Activated CD4-positive, alpha-beta T cell treated with anti-CD3 and anti-CD28 coated beads for 36 hours (primary cell): ENCODE data around the gene EFCAB13. TPM values are rescaled to one million over a fixed set of nuclear protein-coding genes. Genes with fewer than 3 reads are reported as not detected.
A peak's percentile ranks its signal among the peaks of the same experiment; 100 is the strongest.

Experiments
- ATAC-seq: fragments of 200-7000 bp; cut with Tn5 transposase; one replicate; pipeline ENCODE4 v1.10.0; 2021; ENCODE audit warnings: mild to moderate bottlenecking, moderate library complexity
- CTCF ChIA-PET: fragments of 350-600 bp; sonication (Branson Sonifier 250); formaldehyde crosslinking; loops from one replicate; lab custom pipeline; 2021; ENCODE audit warnings: antibody characterized with exemption; lab: Charles Lee
- POLR2A ChIA-PET: fragments of 350-600 bp; sonication (Branson Sonifier 250); formaldehyde crosslinking; loops from one replicate; lab custom pipeline; 2021; ENCODE audit warnings: antibody characterized with exemption, inconsistent platforms; lab: Charles Lee
- DNase-seq: peaks from one replicate; pipeline ENCODE4 v3.0.0-alpha.2; 2020
- H3K27ac Mint-ChIP-seq: one replicate; pipeline ENCODE4 v1.8.0; 2021; ENCODE audit warnings: mixed read lengths
- H3K27me3 Mint-ChIP-seq: one replicate; pipeline ENCODE4 v1.8.0; 2021; ENCODE audit warnings: mixed read lengths
- H3K36me3 Mint-ChIP-seq: one replicate; pipeline ENCODE4 v1.8.0; 2021; ENCODE audit warnings: low read depth, mixed read lengths
- H3K4me1 Mint-ChIP-seq: one replicate; pipeline ENCODE4 v1.8.0; 2021; ENCODE audit warnings: mixed read lengths
- H3K4me3 Mint-ChIP-seq: one replicate; pipeline ENCODE4 v1.8.0; 2021; ENCODE audit warnings: mild to moderate bottlenecking, moderate library complexity, mixed read lengths
- H3K9me3 Mint-ChIP-seq: one replicate; pipeline ENCODE4 v1.8.0; 2021; ENCODE audit warnings: low read depth, mixed read lengths
- intact Hi-C, 2 experiments: fragments of 100-400 bp; cut with DNase I in 1 of 2; cut with micrococcal nuclease in 1 of 2; formaldehyde crosslinking; loops; one replicate each; pipeline versions ENCODE4 v1.14.2 to v1.15.1; 2022 to 2024; cut with DNase I, micrococcal nuclease
- total RNA-seq, 2 experiments: library from RNA; stranded (reverse); gene quantifications; one replicate each; pipeline ENCODE4 v1.2.3, GENCODE V29; 2021

The EFCAB13 gene, protein sequence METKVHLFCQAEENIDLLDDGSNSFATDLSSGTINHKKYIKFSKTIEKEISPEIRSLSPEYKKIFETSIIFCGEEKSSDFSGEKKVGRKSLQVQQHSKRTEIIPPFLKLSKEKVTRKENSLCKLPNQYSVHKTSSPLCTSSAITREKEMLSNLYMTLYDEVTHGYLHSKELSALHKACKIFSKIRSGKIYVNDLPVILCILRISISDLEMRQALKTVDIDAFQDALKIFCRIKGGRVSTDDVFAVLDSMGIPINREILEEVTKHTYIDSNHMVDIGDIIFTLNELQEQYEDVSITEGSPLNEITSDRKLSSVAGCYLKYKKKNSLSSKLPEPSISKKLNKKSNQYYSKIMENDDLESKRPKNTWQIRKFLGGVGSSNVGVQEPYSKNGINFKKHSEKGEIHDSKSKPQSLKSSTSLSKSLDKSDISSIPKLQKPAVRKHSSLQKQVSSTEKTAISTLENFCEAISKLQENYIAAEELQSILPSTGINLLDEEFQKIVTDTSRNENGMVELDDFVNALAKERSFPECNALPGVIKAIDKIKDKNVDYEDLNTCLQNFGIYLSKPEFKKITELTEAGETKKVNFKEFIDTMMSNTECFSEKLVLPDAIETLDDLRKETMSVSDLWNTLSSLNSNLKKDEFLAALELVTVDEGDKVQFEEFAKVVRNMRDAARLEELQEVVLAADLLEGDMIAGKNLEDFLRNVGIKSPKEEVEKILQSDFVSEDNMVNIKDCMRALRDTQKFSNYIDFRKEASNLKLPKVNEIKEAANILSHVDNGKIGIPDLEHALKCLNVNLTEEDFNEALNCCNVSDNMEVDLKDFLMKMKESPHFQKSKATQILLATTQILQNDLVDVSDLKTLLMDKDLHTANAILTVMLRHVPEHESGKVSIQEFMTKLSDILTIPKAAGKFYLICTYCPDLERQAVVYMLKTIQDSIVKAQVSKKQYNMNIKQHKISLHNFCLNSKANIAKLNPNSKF
- total RNA-seq: 1 to 10 TPM; 4.6 to 5.9 TPM

DNA sequence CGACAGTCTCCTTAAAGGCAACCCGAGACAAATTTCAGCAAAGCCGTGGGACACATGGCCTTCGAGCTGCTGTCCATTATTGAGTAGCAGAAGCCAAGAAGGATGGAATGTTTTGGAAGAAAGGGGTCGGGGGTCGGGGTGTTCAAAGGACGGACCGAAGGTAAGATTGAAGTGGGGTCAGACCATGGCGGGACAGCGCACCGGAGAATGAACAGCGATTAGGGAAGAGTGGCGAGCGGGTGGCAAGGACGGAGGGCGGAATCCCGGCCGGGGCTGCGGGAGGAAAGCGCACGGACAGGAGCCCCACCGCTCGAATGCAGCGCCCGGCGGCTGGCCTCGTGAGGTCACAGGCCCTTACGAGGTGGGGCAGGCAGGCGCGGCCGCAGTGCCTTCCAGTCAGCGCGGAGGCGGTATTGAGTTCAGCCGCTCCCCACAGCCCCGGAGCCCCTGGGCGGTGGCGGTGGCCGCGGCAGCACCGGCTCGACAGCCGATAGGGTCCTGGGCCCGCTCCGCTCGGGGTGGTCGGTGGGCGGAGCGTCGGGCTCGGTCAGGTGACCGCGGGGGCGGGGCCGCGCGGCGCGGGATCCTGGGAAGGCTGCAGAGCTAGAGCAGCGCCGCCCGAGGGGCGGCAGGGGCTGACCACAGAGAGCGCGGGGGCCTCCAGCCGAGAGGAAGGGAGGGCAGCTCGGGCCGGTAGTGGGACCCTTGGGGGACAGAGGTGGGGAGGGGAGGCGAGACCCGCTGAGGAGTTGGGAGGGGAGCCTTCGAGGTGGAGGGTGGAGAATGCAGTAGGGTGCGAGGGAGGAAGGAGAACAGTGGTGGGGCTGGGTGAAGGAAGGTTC lies at the start of gene EFCAB13:
Gene EFCAB13, plus strand, starts transcription at position 574 of the 842 bp plus-strand sequence. CDS start 4,399 bp downstream, outside the sequence.
- CTCF ChIA-PET: interaction anchor here (0.5 to 1.2 kb wide), 7 partner anchors 9 to 496 kb away, joined by 3 to 5 read pairs (median 3); no protein-coding TSS in a partner anchor
- H3K27me3 Mint-ChIP-seq: peaks cover 10% of the 10 kb centered on the region
- POLR2A ChIA-PET: interaction anchor here (0.6 kb wide), 2 partner anchors 119 to 249 kb away, joined by 3 to 9 read pairs; no protein-coding TSS in a partner anchor
- ATAC-seq (peak; percentile 84), DNase-seq (peak; percentile 86)
- H3K4me1 Mint-ChIP-seq: peaks cover 18% of the 10 kb centered on the region
- H3K27ac Mint-ChIP-seq: peak within 1 kb of the TSS; percentile 91
- peaks cover 4% of the 10 kb centered on the region for H3K9me3 Mint-ChIP-seq
- intact Hi-C loops: loop anchor here in 1 of 2 experiments (1.0 to 5.0 kb wide), 4 partner anchors 134 to 326 kb away; partner anchors contain the start of genes CDC27 and KPNB1
- no peaks in the 10 kb centered on the region for H3K36me3 Mint-ChIP-seq
- peak within 1 kb of the TSS; percentile 85 for H3K4me3 Mint-ChIP-seq

DNA sequence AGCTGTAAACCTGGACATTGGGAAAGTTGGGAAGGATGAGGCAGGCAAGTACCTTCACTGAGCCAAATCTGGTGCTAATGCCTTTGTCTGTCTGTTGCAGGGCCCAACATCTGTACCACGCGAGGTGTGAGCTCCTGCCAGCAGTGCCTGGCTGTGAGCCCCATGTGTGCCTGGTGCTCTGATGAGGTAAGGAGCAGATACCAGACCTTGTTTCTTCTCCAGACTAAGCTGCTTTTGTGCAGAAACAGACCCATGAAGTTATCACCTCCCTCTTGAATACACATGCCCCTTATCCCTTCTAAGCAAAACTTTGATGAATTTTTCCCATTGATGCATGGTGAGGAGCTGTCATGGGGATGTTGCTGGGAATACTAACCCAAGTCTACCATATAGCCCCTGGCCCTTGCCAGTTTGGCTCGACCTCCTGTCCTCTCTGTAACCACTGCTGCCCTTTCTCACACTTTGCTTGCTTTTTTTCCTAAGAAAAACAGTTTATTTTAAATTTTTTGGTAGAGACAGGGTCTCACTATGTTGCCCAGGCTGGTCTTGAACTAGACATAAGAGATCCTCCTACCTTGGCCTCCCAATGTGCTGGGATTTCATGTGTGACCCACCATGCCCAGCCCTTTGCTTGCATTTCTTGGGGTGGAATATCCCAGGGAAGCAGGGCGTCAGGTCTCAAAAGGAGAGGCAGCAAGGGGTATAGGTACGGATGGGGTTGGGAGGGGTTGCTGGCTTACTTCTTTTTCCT lies 49.3 kb upstream of the EFCAB13 start:
- Mint-ChIP-seq H3K4me3 (no peak overlapping the region), H3K4me1 (no peaks in the 10 kb centered on the region), H3K9me3 (no peaks in the 10 kb centered on the region), H3K36me3 (peaks cover under 1% of the 10 kb centered on the region), H3K27ac (no peak overlapping the region), H3K27me3 (peaks cover 2% of the 10 kb centered on the region)
- ATAC-seq: no peak
- POLR2A ChIA-PET: no interaction called here
- no peak for DNase-seq
- intact Hi-C loops: no loop called here
- CTCF ChIA-PET: interaction anchor here (1.0 kb wide), 1 partner anchor 17 kb away, joined by 3 read pairs; no protein-coding TSS in a partner anchor

DNA sequence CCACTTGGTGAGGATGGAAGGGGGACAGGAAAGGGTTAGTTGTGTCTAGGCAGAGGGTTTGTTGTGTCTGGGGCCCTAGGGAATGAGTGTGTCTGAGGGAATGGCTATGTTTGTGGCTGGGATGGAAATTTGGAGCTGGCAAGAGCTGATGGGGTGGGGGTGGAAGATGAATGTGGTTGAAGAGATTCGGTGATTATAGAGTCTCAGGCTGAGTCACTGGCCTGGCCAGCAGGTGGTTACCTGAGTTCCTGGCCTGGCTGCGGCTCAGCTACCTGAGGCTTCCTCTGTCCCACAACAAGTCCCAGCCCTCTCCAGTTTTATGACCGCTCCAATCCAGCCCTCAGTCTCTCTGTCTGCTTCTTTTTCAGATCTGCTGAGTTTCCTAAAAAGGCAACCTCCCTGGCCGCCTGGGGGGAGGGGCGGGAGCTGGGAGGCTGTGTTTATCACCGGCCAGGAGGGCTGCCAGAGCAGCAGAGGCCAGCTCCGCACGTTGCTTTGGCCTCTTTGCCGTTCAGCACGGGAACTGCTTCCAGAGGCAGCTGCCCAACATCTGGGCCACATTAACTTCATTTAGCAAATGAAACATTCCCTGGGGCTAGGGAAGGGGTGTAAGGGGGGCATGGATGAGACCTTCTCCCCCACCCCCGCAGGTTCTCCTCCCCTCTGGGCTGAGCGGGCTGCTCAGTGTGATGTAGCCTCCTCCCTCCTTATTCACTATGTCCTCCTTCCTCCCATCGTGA lies 48.3 kb upstream of the EFCAB13 start:
- ATAC-seq: no peak
- intact Hi-C loops: no loop called here
- CTCF ChIA-PET: no interaction called here

DNA sequence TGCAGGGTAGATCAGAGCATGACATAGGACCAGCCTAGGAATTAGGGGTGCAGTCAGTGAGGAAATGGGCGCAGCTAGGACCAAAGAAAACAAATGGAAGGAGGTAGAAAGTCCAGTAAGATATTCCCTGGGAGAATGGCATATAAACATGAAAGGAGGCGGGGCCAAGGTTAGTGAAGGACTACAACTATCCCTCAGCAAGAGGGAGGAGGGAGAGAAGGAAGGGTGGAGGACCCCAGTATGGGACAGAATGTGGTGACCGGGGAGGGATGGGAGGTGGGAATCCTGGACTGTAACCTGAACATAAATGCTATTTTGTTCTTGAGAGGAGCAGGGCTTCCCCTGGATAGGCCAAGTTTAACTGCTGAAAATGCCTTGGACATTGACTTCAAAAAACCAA lies 47.3 kb upstream of the EFCAB13 start:
- no peak for DNase-seq
- intact Hi-C loops: no loop called here
- Mint-ChIP-seq H3K4me1 (no peaks in the 10 kb centered on the region), H3K36me3 (no peaks in the 10 kb centered on the region), H3K4me3 (no peak overlapping the region), H3K27ac (no peak overlapping the region), H3K9me3 (no peaks in the 10 kb centered on the region), H3K27me3 (peaks cover 2% of the 10 kb centered on the region)
- ChIA-PET POLR2A (no interaction called here), CTCF (no interaction called here)
- no peak for ATAC-seq

More for the DNA sequence above, 48.3 kb upstream of the EFCAB13 start:
- no peak for DNase-seq
- Mint-ChIP-seq H3K27me3 (peaks cover 2% of the 10 kb centered on the region), H3K9me3 (no peaks in the 10 kb centered on the region), H3K27ac (no peak overlapping the region), H3K4me1 (no peaks in the 10 kb centered on the region), H3K4me3 (no peak overlapping the region), H3K36me3 (no peaks in the 10 kb centered on the region)
- POLR2A ChIA-PET: no interaction called here

DNA sequence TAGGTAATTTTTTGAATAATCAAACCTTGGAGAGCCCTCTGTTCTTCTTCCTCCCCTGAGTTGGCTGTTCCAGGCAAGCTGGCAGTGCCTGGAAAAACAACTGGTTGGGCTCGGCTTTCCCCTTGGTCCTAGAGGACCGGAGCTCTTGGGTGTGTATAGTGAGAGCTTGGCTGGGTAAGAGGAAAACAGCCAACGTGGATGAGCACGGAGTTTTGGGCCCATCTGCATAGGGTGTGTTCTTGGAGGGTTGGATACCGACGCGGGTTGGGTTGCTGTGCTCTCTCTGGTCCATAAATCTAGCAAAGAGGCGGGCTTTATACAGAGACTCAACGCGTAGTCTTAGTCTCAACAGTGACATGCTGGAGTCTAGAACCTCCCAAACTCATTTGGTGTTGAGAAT lies 46.9 kb upstream of the EFCAB13 start:
- DNase-seq (no peak), ATAC-seq (no peak)
- no peaks in the 10 kb centered on the region for H3K4me1 Mint-ChIP-seq
- no peak overlapping the region for H3K4me3 Mint-ChIP-seq
- no peak overlapping the region for H3K27ac Mint-ChIP-seq
- POLR2A ChIA-PET: no interaction called here
- CTCF ChIA-PET: no interaction called here
- peaks cover 2% of the 10 kb centered on the region for H3K27me3 Mint-ChIP-seq
- no peaks in the 10 kb centered on the region for H3K9me3 Mint-ChIP-seq
- intact Hi-C loops: no loop called here
- H3K36me3 Mint-ChIP-seq: no peaks in the 10 kb centered on the region

DNA sequence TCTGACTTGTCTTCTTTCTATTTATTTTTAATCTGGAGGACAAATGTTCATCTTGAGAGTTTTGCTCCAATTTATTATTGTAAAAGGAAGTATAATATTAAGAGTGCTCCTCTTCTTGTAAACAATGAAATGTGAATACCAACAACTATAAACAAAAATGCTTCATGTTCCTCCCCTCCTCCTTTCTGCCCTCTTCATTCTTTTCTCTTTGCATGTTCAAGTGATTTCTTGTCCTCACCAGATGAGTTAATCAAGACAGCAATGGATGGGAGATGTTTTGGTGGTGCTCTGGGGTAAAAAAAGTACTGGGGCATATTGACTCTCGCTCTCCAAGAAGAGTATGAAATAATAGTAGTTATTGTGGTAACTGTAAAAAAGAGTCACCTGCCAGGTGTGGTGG lies 45.8 kb upstream of the EFCAB13 start:
- DNase-seq: no peak
- CTCF ChIA-PET: no interaction called here
- ATAC-seq: no peak
- peaks cover 2% of the 10 kb centered on the region for H3K27me3 Mint-ChIP-seq
- POLR2A ChIA-PET: no interaction called here
- no peaks in the 10 kb centered on the region for H3K4me1 Mint-ChIP-seq
- H3K27ac Mint-ChIP-seq: no peak overlapping the region
- intact Hi-C loops: no loop called here
- no peaks in the 10 kb centered on the region for H3K36me3 Mint-ChIP-seq
- no peaks in the 10 kb centered on the region for H3K9me3 Mint-ChIP-seq
- no peak overlapping the region for H3K4me3 Mint-ChIP-seq

DNA sequence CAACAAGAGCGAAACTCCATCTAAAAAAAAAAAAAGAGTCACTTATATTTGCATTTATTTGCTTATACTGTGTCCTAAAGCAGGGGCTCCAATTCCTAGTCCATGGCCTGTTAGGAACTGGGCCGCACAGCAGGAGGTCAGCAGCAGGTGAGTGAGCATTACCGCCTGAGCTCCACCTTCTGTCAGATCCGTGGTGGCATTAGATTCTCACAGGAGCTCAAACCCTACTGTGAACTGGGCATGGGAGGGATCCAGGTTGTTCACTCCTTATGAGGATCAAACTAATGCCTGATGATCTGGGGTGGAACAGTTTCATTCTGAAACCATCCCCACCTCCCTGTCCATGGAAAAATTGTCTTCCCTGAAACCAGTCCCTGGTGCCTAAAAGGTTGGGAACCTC lies 45.2 kb upstream of the EFCAB13 start:
- DNase-seq (no peak), ATAC-seq (no peak)
- Mint-ChIP-seq H3K4me3 (no peak overlapping the region), H3K4me1 (no peaks in the 10 kb centered on the region), H3K9me3 (no peaks in the 10 kb centered on the region), H3K36me3 (no peaks in the 10 kb centered on the region), H3K27me3 (peaks cover 2% of the 10 kb centered on the region), H3K27ac (no peak overlapping the region)
- POLR2A ChIA-PET: no interaction called here
- CTCF ChIA-PET: no interaction called here
- intact Hi-C loops: no loop called here

DNA sequence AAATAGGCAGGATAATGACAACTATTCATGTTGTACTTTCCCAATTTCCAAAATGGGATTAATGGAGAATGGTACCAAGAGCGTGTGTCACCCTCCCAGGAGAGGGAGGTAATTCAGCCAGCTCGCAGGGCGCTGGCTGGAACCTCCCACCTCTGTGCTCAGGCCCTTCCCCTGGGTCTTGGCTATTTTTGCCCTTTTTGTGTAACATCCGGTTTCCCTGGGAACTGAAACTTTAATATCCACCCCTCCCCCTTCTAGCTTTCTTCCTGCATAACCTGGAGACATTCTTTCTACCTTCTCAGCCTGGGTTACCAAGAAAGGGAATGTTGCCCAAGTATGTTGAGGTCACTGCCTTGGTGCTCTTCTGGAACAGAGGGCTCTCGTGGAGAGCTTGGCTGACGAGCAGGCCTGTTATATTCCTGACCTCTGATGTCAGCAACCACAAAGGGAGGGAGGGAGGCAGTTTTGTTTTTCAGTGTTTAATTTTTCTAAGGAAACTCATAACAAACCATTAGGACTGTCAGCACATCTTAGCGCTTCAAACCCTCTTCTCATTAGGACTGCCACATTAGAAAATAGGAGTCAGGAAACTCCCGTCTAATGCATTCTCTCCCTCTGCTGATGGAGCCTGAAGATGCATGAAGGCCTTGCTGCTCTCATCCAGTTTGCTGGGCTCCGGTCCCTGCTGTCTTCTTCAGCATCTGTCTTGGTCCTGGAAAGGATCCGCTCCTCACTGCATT lies 44.5 kb upstream of the EFCAB13 start:
- CTCF ChIA-PET: interaction anchor here (0.7 to 1.2 kb wide), 2 partner anchors 37 to 161 kb away, joined by 3 to 4 read pairs; no protein-coding TSS in a partner anchor
- DNase-seq: no peak
- no peaks in the 10 kb centered on the region for H3K9me3 Mint-ChIP-seq

DNA sequence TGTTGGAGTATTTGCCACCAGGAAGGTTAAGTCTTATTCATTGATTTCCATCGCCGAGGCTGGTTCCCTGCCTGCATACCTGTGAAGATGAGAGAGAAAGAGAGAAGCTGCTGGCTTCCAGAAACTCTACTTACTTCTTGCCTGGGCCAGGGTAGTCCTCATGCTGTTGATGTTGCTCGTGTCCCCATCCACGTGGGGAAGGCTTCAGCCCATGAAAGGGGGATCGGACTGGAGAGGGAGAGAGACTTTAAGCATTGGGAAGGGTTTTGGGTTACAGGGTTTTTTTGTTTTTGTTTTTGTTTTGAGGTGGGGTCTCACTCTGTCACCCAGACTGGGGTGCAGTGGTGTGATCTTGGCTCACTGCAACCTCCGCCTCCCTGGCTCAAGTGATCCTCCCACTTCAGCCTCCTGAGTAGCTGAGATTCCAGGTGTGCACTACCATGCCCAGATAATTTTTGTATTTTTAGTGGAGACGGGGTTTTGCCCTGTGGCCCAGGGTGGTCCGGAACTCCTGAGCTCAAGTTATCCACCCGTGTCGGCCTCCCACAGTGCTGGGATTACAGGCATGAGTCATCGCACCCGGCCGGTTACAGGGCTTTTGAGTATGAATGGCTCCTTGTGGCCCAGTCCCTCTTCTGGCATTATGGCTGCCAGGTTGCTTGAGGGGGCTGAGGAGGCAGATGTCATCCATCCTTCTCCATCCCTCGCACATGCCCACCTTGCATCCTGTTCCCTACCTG lies 43.5 kb upstream of the EFCAB13 start:
- DNase-seq (no peak), ATAC-seq (no peak)
- no peak overlapping the region for H3K27ac Mint-ChIP-seq
- no peaks in the 10 kb centered on the region for H3K9me3 Mint-ChIP-seq
- no peak overlapping the region for H3K4me3 Mint-ChIP-seq
- POLR2A ChIA-PET: no interaction called here
- H3K27me3 Mint-ChIP-seq: peaks cover 2% of the 10 kb centered on the region
- H3K4me1 Mint-ChIP-seq: no peaks in the 10 kb centered on the region
- CTCF ChIA-PET: interaction anchor here (0.7 to 1.2 kb wide), 2 partner anchors 36 to 160 kb away, joined by 3 to 4 read pairs; no protein-coding TSS in a partner anchor
- no peaks in the 10 kb centered on the region for H3K36me3 Mint-ChIP-seq
- intact Hi-C loops: no loop called here

More for the DNA sequence above, 44.5 kb upstream of the EFCAB13 start:
- Mint-ChIP-seq H3K27me3 (peaks cover 2% of the 10 kb centered on the region), H3K36me3 (no peaks in the 10 kb centered on the region), H3K27ac (no peak overlapping the region), H3K4me1 (no peaks in the 10 kb centered on the region), H3K4me3 (no peak overlapping the region)
- no peak for ATAC-seq
- intact Hi-C loops: no loop called here
- POLR2A ChIA-PET: no interaction called here
